ENCODE results near the gene KCNQ1.

KCNQ1 gene

GRCh38 chr11:2527621-2528291 is 82.9 kb downstream of the KCNQ1 start:
- DNase-seq, result no peak

GRCh38 chr11:2528301-2529050 is 83.7 kb downstream of the KCNQ1 start:
- no peak for DNase-seq

GRCh38 chr11:2529173-2529572 is 84.4 kb downstream of the KCNQ1 start:
- DNase-seq, result no peak

- no peak for DNase-seq
Measured at GRCh38 chr11:2529636-2530035, 84.8 kb downstream of the KCNQ1 start.

DNA sequence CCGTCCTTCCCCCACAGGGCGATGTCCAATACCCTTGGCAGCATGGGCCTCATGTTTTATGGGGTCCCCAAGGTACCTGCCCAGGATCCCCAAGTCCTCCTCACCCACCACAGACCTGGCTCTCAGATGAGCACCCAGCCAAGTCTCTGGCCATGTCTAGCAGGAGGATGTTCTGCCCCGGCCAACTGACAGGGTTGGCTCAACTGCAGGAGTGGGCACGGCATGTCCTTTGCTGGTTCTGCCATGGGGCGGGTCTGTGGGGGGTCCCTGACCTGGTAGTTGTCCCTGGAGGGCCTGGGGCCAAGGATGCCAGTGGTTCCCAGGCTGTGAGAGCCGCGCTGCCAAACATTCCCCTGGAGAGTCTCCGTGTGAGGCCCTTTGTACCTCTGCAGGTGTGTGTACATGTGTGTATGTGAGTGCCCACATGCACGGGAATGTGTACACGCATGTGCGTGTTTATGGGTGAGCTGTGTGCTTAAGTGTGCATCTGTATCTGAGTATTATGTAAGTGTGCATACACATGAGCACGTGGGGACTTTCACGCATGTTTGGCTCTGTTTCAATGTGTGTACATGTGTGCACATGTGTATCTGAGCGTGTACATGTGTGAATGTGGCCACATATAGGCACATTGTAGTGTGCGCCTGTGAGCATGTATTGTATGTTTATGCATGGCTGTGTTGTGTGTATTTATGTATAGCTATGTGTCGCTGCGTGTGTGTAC is 85.5 kb downstream of the KCNQ1 start:
- DNase-seq, result no peak

- no peak for DNase-seq
Measured at GRCh38 chr11:2530855-2531200, 86.0 kb downstream of the KCNQ1 start.

DNA sequence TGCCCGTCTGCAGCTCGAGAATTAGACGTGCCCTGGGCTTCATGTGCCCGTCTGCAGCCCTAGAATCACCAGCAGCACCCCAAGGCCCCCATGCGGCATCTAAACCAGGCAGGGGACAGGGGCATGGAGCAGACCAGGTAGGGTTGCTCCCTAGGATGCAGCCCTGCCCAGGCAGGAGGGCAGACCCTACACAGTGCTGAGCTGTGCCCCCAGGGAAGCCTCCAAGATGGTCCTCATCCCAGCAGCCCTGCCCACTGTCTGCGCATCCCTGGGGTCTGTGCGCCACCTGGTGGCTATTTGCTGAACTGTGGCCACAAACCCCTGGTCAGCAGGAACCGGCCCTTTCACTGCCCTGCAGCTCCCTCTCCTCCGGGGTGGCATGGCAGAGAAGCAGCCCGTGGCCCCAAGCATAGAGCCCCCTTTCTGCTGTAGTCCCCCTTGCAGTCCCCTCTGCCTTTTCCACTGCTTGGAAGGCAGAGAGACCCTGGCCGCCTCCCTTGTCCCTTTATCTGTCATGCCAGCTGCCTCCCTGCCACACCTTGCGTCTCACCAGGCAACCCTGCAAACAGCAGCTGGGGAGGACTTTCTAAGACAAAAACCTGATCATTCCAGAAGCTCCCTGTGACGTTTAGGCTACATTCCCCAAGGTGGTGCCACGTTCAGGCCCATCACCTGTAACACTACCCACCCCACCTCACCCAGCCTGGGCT is 86.6 kb downstream of the KCNQ1 start:
- DNase-seq, result peak; percentile 8

GRCh38 chr11:2531987-2532703 is 87.3 kb downstream of the KCNQ1 start:
- DNase-seq, result no peak

GRCh38 chr11:2532704-2533586 is 88.1 kb downstream of the KCNQ1 start:
- peak; percentile 46 for DNase-seq

DNA sequence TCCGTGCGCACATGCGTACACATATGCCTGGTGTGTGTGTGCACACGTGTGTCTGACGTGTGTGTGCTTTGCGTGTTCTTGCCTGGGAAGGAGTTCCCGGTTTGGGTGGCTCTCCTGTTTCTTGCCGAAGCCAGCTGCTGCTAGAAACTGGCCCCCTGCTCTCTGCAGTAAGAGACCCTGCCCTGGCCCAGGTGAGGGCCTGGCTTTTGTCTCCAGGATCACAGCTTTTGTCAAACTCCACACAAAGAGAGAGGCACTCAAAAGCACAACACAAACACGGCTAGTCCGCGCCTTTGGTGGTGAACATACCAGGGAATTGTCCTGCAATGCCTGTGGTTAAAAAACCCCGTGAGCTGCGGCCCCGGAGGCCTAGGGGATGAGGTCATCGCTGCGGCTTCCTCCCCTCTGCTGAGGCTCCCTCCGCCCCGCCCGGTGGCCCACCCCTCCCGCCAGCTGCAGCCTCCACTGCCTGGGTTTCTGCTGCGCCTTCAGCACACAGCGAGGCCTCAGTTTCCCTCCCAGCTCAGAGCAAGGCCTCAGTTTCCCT is 88.9 kb downstream of the KCNQ1 start:
- no peak for DNase-seq

DNA sequence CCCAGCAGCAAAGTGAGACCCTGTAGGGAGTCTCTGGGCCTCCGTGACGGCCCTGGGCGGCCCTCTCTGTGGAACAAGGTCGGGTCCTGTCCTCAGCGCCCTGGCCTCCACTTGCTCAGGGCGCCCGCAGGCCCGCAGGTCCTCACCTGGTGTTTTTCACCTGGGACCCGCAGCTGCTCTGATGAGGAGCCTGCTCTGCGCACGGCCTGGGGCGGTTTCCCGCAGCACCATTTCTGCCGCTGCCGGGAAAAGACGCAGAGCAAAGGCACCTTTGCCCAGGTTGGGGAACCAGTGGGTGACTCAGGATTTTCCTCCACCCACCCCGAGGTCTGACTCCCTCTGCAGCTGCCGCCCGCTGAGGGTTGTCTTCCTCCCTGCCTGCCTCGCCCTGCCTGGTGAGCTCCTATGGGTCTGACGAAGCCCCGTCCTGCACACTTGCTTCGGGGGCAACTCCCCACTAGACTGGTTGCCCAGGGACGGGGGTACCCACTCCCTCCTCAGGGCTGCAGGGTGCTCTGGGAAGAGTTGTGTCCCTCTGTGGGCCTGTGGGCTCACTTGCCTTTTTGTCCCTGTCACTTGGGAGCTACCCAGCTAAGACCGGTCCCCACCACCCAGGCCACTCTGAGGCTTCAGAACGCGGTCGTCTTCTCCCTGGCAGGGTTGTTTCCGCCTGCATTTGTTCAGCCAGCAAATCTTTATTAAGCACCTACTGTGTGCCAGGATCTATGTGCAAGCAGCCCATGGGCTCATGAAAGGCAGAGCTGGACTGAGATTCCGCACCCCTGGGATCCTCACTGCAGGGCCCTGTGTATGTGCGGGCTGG is 89.5 kb downstream of the KCNQ1 start:
- DNase-seq, result no peak

DNA sequence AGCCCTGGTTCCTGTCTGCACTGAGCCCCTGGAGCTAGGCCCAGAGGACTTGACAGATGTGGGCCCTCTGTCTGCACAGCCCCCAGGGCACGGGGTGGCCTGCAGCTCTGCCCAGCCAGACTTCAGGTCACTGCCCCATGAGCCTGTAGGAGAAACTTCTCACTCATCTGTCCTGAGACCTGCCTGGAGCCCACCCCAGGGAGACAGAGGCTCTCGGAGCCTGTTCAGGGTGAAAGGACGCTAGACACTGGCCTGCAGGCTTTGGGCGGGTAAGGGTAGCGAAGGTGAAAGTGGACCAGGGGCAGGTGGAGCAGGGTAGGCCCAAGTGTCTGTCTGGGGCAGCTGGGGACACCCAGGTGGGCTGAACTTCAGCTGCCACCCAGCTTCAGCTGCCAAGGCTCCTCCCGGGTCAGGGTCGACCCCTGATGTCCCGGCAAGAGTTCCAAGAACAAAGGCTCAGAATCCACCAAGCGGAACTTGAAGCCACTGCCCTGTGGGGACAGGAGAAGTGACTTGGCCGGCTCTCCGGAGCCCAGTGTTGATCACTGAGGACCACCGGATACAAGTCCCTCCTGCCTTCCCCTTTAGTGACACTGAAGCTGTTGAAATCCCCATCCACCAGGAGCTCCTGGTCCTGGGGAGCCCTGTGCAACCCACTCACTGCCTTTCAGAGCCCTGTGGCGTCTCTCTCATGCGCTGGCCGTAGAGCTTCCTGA is 90.3 kb downstream of the KCNQ1 start:
- DNase-seq, result no peak

GRCh38 chr11:2535673-2536439 is 91.0 kb downstream of the KCNQ1 start:
- no peak for DNase-seq

DNA sequence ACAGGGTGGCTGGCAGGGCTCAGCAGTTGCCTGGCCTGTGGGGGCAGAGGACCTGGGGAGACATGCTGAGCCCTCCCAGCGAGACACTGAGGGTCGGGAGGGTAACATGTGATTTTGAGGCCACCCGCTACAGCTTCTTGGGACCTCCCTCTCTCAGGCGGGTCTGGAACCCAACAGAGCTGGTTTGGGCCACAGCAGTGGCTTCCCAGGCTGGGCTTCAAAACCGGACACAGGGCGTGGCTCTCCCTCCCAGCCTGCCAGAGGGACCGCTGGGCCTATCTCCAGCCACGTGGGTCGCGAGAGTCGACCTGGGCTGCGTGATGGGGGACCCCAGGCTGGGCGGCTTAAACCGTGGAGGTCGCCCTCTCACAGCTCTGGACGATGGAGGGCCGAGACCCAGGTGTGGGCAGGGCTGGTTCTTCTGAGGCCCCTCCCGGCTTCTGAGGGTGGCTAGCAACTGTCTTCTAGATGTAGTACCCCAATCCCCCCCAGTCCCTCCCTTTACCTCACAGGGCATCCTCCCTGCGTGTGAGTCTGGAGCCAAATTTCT is 91.7 kb downstream of the KCNQ1 start:
- DNase-seq, result no peak

GRCh38 chr11:2537010-2537705 is 92.3 kb downstream of the KCNQ1 start:
- no peak for DNase-seq

DNA sequence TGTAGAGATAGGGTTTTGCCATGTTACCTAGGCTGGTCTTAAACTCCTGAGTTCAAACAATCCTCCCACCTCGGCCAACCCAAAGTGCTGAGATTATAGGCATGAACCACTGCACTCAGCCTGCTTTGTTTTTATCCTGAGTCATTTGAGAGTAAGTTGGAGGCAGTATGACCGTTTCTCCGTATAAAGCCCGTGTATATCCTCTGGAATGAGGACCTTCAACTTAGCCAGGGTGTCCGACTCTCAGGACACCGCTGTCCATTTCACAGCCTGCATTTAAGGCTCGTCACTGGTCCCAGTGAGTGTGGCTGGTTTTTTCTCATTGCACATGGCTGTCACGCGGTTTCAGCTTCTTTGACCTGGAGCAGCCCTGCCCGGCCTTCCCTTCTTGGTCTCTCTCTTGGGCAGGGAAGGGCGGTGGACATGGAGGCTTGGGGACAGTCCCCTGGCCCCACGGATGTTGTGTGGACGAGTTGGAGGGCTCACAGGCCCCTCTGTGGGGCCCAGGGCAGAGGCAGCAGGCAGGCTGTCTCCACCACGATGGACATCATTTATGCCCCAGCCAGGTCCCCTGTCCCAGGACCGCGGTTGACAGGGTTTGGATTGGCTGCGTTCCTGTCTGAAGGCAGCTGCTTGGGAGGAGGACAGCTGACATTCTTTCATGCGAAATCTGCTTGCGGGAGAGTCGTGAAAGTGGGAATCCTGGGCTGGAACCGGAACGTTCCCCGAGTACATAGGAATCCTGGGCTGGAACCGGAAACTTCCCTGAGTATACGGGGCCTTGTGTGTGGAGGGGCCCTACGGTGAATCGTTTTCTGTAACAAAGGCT is 93.3 kb downstream of the KCNQ1 start:
- no peak for DNase-seq

GRCh38 chr11:2538951-2539350 is 94.1 kb downstream of the KCNQ1 start:
- DNase-seq, result no peak

All from NCI-H2171 (cell line).